NCI-H446 (cell line): Measurements from ENCODE around the gene LCNL1.

Experiments
- DNase-seq, 2 experiments: peaks; one replicate each; lab custom pipeline; 2025; lab: John Stamatoyannopoulos, UW

Gene LCNL1

GRCh38 chr9:136975644-136976043 is 7.1 kb upstream of the LCNL1 start:
- DNase-seq, result no peak

GRCh38 chr9:136977223-136977622 is 5.6 kb upstream of the LCNL1 start, which contains the start of gene PTGDS:
Gene PTGDS (plus strand): TSS chr9:136977504. CDS start chr9:136977579, 75 bp downstream.
- no peak for DNase-seq

GRCh38 chr9:136977649-136978072 is 5.1 kb upstream of the LCNL1 start:
- DNase-seq, result no peak

- no peak for DNase-seq
These were observed 4.5 kb upstream of the LCNL1 start for GRCh38 chr9:136978073-136978864.

GRCh38 chr9:136978865-136979544 is 3.8 kb upstream of the LCNL1 start:
- DNase-seq, result no peak

GRCh38 chr9:136979769-136980587 is 2.8 kb upstream of the LCNL1 start:
- no peak for DNase-seq

GRCh38 chr9:136980669-136981478 is 1.9 kb upstream of the LCNL1 start:
- DNase-seq, result no peak

GRCh38 chr9:136981588-136982231 is 1.1 kb upstream of the LCNL1 start:
- DNase-seq, result no peak

GRCh38 chr9:136983167-136983566 is 374 bp downstream of the LCNL1 start:
- no peak for DNase-seq

- DNase-seq, result no peak
These were observed 992 bp downstream of the LCNL1 start for GRCh38 chr9:136983656-136984314.

- no peak for DNase-seq
These were observed 1.8 kb downstream of the LCNL1 start for GRCh38 chr9:136984464-136985026.

- DNase-seq, result no peak
These were observed 2.3 kb downstream of the LCNL1 start for GRCh38 chr9:136985027-136985602.

- DNase-seq, result no peak
These were observed 3.1 kb downstream of the LCNL1 start for GRCh38 chr9:136985853-136986252.

- DNase-seq, result no peak
These were observed 6.1 kb downstream of the LCNL1 start for GRCh38 chr9:136988872-136989271.

GRCh38 chr9:136990242-136990911 is 7.6 kb downstream of the LCNL1 start:
- no peak for DNase-seq

- DNase-seq, result peak; percentile 20 to 80
These were observed 9.4 kb downstream of the LCNL1 start, which contains the start of gene PAXX for GRCh38 chr9:136991993-136992818. Gene PAXX (plus strand): TSS chr9:136992422. CDS start chr9:136992444, 22 bp downstream.

- no peak for DNase-seq
These were observed 10.1 kb downstream of the LCNL1 start for GRCh38 chr9:136992819-136993369.
